8988T (cell line): Measurements from ENCODE around the gene METAP1D.
"Not testable (repeated sequence)": the region's sequence is repeated elsewhere in the genome, so short reads cannot be mapped to it uniquely, and the experiment has no call there.

Source experiments
- DNase-seq: peaks from one replicate; pipeline ENCODE4 v3.0.0; 2011

Gene METAP1D

DNA sequence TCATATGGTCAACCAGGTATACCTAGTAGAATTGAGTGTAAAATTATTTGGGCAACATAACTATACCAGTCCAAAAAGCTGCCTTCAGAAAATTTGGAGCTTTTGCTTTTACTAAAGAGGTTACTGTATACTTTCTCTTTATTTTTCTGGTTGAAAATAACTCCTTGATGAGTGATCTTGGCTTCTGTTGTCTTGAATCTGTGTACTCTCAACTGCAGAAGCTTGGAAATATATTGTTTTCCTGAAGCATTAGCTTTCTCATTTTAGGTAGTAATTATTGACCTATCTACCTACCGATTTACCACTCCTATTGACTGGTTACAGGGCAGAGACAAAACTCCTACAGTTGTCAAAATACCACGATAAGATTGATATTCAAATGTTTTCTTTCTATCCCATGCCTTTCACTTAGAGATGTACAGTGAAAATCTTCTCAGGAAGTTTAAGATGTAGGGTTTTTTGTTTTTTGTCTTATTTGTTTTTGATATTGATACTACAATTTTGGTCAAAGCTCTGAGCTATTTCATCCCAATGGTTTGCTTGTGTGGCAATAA is 49.9 kb downstream of the METAP1D start:
- DNase-seq, result no peak

DNA sequence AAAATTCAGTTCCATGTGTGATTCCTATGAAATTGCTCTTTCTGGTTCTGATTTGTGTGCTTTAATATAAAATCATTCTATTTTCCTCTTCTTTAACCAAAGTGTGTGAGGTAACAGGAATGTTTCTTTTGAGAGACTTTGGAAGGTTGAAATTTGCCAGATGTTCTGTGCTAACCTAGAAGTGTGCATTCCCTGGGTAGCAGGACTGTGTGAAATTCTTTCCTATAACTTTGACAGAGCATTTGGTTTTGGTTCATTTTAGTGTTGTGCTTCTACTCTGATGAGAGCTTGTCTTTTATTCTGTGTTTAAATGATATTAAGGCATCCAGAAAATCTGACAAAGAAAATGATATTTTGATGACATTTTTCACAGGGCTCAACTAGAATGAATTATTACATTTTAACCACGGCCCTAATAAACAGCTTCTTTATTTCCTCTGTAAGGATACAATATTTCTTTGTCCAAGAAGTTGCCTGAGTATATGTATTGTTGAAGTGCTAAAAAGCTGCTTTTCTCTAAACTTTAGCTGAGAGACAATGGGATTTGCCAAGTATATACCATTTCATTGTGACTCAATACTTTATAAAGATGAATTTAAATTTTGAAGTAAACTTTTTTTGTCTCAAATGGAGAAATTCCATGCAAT is 50.8 kb downstream of the METAP1D start:
- no peak for DNase-seq

DNA sequence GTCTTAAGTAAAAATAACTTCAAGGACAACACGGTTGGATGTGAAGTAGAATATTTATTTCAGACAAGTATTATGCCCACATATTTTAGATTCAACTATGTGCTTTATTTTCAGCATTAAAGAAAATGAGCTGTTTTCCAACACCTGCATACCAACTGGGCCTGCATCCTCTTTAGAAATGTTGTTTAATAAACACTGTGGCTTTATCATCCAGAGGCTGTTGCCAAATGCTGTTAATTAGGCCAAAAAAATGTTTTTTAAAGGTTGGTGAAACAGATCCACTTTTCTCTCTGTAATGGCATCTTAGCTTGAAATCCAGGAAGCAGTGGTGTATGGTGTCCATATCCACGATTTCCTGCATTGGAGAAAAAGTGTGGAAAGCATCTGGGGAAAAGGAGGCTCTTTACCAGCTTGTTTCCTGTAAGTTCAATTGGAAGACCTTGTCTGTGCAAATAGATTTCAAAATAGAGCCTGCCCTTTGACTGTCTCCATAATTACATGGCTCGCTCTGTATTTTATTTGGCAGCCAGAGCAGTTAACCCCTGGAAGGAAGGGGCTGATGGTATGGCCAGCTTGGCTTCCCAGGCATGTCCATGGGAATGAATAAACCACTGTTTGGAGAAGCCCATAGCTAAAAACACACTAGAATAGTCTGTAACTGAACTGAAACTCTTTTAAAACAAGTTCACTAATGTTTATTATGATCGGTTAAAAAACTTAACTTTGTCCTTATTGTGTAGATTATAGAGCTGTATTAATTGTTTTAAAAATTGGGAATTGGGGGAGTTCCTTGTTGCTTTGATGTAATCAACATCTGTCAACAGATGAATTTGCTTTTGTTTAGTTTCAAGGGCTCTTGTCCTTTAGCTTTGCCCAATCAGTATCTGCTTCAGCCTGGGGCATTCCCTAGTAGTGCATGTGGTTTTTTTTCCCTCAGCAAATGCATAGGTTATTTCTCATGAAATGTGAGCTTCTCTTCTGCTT is 52.5 kb downstream of the METAP1D start:
- no peak for DNase-seq

DNA sequence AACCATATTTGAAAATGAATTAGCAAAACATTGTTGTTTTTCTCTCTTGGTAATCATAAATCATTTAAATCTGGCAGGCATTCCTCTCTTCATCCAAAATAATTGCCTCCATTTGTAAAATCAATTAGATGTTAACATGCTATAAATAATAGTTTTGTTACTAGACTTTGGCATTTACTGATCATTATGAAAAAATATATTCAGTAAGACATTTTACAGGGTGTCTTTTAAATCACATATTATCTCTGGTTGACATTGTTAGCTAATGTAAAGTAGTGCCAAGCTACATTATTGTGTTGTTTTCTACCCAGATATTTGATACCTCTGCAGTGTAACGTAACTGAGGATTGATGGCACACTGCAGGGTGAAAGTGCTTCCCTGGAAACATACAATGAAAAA is 53.7 kb downstream of the METAP1D start:
- no peak for DNase-seq

DNA sequence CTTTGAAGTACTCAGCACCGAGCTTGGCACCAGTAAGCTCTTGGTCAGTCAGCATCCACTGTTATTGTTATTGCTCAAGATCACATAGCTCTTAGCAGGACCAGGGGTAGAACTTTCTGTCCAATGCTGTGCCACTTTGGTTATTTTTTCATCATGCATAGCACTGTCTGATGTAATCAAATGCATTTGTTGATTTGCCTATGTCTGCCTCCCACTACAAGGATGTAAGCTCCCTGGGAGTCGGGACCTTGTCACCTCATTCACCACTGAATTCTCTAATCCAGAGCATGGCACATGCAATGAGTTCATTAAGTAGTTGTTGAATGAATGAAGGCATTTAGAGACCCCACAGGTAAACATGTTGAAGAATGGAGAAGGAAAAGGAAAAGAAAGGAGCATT is 56.5 kb downstream of the METAP1D start:
- DNase-seq, result no peak

DNA sequence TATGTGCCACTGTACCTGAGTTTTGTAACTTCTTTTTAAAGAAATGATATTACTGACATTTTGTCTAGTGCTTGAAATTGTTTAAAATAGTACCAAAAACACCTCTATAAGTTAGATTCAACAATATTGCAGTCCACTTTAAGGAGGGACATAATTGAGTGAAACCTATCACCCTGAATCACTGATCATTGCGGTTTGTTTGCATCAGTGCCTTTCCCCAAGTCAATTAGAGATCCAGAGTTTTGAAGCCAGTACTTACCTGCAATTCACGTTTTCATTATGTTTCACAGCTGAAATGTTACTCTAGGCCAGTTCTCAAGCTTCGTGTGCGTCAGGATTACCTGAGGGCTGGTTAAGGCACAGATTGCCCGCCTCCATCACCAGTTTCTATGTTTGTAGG is 58.9 kb downstream of the METAP1D start:
- no peak for DNase-seq

DNA sequence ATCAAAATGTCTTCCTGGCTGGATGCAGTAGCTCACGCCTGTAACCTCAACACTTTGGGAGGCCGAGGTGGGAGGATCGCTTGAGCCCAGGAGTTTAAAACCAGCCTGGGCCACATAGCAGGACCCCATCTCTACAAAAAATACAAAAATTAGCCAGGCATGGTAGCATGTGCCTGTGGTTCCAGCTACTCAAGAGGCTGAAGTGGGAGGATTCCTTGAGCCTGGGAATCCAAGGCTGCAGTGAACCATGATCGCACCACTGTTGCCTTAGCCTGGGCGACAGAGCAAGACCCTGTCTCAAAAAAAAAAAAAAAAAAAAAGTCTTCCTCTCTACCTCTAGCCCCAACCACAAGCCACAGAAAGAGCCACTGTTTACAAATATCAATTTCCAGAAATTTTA is 60.4 kb downstream of the METAP1D start:
- not testable (repeated sequence) for DNase-seq

DNA sequence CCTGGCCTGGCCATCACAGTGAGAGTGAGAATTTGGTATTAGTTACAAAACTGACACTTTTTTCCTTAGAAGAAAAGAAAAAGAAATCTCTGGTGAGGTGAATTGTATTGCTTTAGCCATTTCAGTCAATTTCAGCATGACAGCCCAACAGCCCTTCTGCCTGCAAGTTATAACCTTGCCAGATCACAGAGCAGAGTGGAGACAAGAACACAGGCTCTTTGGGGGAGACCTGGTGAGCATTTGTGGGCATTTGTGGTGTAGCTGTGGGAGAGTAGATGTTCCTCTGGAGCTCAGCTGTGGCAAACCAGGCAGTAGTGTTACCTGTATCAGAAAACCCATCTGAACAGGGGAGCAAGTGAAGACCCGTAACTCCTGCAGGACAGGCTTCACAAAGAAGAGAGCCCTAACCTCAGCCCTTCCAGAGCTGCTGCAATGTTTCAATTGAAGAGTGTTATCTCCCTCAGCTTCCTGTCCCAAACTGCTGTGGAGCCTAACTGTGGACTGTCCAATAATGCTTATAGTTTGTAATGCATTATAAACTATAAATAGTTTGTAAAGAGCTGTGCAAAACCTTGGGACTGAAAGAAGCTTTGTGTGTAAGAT is 62.8 kb downstream of the METAP1D start:
- no peak for DNase-seq

DNA sequence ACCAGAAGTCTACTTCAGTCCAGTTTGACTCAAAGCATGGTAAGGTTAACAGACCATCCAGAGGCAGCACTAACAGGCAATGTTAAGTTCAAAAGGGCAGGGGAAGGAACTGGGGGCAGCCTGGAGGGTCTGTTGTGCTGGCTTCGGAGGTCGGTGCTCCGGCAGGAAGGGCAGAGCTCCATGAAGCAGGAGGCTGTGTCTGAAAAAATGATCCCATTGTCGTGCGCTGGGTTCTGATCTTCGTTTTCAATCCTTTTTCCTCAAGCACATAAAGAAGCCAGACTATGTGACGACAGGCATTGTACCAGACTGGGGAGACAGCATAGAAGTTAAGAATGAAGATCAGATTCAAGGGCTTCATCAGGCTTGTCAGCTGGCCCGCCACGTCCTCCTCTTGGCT is 63.7 kb downstream of the METAP1D start:
- no peak for DNase-seq

DNA sequence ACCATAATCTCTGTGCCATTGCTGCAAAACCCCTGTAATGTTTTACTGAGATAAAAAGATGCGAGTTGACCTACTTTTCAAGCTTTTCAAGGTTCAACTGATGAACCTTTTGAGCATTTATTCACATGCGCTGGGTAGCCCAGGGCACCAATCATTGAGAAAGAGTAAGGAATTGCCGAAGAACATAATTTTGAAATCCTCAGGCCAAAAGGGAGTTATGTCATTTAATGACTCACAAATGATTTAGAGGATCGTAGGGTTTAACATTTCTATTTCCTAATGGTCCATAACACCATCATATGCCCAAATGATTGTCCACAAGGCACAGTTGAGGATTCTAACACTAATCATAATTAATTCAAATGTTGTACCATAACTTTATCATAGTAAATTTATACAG is 65.4 kb downstream of the METAP1D start:
- no peak for DNase-seq

DNA sequence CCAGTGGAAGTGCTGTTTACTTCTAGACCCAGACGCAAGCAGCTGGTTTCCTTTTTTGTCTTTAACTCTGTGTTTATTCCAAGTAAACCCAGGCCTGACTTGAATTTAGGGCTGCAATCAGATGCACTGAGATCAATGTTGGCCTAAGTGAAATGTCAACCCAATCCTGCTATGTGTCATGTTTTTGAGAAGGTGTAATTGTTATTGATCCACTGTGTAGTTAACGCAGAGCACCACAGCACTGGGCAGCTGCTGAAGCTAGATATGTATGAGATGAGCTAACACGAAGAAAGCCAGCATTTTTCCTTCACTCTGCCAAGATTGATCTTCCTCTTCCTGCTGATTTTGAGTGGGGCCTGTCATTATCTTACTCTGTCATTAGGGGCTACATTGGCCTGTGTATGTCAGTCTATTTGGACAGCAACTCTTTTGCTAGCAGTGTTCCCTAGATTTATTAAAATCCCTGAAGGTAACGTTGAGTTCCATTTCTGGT is 66.7 kb downstream of the METAP1D start:
- no peak for DNase-seq

DNA sequence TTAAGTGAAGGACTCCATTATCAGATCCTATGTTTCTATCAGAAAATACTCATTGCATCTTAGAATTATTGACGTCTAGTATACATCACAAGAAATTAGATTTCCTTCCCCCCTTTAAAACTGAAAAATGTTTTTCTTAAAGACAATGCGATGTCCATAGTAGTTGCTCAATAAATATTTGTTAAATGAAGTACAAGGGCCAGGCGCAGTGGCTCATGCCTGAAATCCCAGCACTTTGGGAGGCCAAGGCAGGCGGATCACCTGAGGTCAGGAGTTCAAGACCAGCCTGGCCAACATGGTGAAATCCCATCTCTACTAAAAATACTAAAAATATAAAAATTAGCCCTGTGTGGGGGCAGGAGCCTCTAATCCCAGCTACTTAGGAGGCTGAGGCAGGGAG is 68.2 kb downstream of the METAP1D start:
- not testable (repeated sequence) for DNase-seq

DNA sequence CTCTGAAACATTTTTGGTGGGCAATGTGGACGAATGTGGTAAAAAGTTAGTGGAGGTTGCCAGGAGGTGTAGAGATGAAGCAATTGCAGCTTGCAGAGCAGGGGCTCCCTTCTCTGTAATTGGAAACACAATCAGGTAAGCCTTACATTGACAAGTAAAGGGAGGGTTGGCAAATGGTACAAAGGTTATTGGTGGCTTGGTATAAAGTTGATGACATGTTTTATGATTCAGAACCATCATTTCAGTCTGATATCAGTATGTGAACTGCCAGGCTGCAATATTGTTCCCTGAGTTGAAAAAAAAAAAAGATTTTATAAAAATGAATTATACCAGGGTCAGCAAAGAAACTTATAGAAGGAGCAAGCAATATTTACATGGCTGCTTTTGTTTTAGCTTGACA is 71.2 kb downstream of the METAP1D start:
- no peak for DNase-seq

DNA sequence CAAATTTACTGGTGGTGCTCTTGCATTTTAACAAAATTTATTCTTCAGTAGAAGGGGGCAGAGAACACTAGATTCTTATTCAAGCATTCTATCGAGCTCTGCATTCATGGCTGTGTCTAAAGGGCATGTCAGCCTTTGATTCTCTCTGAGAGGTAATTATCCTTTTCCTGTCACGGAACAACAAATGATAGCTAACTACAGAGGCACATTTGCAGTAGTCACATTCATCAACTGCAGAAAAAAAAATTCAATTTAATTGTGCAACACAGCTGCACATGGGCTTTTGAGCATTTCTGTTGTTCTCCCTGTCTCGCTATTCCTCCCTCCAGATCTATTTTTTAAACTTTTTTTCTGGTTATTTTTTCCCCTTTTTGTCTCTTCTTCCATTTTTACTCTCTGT is 72.5 kb downstream of the METAP1D start:
- DNase-seq, result no peak

DNA sequence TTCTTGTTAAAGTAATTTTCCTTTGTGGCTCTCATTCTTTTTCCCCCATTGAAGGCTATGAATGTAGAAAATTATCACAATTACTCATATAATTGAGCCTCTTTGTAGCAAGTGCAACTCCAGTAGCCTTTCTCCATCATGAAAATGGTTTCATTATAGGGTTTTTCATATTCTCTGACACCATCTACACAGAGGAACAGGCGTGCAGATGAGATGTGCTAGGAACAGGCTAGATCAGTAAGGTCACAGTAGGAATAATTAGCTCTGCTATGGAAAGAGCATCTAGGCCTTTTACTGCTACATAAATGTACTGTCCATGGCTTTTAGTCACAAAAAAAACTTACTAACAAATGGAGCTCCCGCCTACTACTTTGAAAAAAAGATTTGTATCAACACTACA is 73.0 kb downstream of the METAP1D start:
- no peak for DNase-seq

DNA sequence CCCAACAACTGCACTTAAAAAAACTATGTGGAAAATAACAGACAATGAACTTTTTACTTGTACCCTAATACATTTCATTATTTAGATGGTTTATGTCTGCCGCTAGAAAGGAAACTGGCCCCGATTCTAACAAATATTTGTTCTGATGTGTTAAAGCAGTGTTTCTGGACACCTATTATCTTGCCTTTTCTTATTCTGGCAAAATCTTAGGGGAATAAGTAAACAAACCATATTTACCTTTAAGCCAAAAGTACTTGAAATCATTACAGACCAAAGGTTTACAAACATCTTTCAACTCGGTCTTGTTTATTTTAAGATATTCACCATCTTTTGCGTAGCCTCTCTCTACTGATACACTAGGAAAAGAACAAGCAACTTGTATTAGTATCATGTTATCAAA is 73.8 kb downstream of the METAP1D start:
- DNase-seq, result no peak

DNA sequence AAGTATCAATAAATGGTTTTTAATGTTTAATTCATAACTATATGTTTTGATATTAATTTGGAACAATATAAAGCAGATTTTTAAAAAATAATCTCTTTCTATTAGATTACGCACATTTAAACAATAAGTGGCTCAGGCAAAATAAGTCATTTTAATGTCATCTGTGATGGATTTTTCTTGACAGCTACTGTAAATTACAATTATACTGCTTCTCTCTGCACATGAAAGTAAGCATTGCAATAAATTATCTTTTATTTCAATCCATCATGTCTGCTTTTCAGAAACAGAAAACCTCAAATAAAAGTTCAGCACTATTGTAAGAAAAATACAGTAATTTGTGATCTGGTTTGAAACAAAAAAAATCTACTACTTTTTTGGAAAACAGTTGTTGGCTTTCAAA is 74.5 kb downstream of the METAP1D start:
- no peak for DNase-seq

DNA sequence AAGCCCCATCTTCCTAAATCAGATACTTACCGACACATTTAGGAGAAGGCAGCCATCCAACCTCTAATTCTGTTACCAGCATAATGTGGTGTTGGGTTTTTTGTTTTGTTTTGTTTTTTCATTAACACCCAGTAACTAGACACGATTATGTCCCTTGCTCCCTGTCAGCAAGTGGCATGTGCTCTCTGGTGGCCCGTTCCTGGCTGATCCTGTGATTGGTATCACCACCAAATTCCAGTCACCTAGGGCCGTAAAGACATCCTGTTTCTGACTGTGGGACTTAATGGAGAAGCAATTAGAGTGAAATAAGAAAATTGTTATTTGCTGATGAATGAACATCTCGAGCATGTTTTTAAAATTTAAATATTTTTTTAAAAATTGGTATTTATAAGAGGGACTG is 79.7 kb downstream of the METAP1D start:
- DNase-seq, result no peak

DNA sequence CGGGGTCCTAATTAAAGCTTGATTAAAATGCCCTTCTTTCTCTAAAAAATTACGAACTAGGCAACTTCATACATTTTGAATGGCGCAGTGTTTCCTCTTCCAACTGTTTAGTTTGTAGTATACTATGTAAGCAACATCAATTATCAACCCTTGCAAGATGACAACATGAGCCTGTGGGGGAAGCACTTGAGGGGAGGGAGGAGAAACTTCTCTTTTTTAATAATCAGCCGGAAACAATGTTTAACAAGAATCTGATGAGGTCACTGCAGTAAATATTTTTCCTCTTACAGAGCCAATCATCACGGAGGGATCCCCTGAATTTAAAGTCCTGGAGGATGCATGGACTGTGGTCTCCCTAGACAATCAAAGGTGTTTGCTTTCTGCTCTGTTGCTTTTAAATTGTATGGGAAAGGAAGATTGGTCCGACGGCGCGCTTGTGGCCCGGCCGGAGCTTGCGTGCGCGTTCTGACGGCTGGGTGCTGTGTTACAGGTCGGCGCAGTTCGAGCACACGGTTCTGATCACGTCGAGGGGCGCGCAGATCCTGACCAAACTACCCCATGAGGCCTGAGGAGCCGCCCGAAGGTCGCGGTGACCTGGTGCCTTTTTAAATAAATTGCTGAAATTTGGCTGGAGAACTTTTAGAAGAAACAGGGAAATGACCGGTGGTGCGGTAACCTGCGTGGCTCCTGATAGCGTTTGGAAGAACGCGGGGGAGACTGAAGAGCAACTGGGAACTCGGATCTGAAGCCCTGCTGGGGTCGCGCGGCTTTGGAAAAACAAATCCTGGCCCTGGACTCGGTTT is 80.3 kb downstream of the METAP1D start:
- DNase-seq, result no peak

DNA sequence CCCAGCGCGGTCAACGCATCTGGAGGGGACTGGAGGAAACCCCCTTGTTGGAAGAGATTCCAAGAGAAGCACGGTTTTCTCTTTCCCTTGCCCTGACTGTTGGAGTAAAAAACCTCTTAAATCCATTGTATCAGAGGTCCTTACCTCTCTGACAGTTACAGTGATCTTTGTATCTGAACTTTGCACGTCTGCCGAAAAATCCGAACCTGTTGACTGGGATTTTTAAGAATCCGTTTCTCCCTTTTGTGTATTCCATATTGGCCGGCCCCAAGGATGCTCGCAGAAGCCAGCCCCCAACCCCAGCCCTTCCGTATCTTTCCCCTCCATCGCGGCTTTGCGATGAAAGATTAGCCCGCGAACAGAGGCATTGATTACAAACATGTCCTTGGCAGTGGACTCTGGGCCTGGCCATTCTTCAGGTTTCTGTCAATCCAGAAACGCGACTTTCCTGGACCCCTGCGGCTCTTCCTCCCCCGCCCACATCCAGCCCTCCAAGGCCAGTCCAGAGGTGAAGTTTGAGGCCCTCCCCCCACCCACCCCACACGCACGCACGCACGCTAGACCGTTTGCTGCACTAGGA is 81.0 kb downstream of the METAP1D start:
- DNase-seq, result peak; percentile 19

DNA sequence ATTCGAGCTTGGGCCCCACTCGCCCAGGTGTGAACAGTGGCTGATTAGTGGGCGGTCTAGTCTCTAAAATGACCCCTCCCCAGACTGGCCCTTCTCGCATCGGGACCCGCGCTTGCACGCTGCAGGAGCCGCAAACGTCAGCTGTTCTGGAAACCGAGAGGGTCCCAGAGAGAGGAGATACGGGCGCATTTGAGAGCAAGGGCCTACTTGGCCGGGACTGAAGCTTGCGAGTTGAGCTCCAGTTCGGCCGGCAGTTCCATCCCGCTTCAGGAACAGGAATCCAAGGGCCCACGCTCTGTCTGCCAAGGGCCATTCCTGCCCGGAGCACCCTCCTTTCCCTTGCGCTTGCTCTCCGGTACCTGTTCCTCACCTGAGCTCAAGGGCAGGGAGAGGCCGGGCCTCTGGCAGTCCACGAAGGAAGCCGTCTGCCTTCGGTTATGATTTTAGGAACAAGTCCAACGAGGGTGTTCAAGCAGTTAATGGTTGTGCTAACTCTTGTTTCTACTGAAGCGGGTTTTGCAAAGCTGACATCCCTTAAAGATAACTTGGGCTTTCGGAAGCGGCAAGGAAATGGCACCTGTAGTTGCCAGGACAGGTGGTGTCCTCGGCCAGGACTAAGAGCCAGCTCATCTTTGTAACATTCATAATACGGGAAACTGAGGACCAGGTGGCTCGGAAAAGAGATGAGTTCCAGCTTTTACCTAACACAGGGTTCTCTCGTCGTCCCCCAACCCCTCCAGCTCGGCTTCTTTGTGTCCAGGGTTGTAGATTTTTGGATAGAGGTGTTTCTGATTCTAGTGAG is 81.7 kb downstream of the METAP1D start:
- peak; percentile 8 for DNase-seq
